ENCODE measurements around the gene DNAJC30.

DNAJC30 gene

DNA sequence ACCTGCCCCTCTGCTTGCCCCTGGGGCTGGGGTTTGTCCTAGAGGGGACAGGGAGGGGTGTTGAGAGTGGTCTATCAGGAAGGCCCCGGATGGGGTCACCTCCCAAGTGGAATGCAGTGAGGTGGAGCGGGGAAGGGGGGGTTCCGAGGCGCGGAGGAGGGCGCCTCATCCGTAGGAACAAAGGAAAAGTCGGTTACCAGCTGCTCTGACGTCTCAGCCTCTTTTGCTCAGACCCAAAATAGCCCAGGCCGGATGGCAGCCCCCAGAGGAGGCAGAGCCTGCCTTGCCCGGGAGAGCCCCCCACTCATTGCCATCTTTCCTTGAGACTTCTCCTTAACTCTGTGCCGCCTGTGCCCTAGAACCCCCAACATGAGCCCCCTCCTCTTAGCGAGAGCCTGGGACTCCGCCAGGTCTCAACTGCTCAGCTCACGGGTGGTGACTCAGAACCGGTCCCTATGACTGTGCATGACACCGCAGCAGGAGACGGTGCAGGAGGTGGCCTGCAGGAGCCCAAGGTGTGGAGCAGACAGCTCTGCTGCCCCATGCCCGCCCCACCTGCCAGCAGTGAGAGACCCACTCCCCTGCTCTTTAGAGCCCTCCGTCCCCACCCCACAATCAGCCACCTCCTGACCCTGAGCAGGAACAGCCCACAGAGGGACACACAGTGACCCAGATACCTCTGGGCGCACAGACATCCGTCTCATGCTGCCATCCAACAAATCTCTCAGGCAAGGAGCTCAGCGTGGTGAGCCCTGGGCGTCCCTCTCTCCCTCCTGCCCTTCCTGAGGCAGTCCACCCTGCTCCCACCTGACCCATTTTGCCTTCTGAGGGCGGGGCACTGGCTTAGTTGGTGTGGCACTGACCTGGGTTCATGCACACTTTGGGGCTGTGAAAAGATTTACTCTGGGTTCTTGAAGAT, 23.1 kb upstream of the DNAJC30 start:
- DNase-seq (ENCODE audit: low spot score), result no peak
- TF ChIP-seq, protein P1, sequence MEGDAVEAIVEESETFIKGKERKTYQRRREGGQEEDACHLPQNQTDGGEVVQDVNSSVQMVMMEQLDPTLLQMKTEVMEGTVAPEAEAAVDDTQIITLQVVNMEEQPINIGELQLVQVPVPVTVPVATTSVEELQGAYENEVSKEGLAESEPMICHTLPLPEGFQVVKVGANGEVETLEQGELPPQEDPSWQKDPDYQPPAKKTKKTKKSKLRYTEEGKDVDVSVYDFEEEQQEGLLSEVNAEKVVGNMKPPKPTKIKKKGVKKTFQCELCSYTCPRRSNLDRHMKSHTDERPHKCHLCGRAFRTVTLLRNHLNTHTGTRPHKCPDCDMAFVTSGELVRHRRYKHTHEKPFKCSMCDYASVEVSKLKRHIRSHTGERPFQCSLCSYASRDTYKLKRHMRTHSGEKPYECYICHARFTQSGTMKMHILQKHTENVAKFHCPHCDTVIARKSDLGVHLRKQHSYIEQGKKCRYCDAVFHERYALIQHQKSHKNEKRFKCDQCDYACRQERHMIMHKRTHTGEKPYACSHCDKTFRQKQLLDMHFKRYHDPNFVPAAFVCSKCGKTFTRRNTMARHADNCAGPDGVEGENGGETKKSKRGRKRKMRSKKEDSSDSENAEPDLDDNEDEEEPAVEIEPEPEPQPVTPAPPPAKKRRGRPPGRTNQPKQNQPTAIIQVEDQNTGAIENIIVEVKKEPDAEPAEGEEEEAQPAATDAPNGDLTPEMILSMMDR (IDR thresholded peaks at IDR 0.05; ENCODE audit: extremely low read depth, missing control alignments), result no peak

DNA sequence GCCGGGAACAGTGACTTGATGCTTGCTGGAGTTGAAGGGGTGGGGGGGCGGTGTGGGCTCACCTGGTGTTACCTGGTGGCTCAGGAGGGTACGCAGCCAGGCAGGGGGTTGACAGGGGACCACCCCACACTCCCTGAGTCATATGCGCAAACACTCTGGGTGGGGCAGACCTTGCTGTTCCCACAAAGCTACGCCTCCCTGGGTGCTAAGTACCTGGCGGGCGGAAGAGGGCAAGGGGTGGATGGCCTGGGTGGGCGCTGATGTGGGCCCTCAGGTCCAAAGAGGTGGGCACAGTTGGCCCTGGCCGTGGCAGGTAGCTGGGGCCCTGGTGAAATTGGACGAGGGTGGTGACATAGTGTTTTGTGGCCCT, 22.3 kb upstream of the DNAJC30 start:
- DNase-seq (ENCODE audit: low spot score), result no peak
- TF ChIP-seq, protein P1 (IDR thresholded peaks at IDR 0.05; ENCODE audit: extremely low read depth, missing control alignments), result no peak

DNA sequence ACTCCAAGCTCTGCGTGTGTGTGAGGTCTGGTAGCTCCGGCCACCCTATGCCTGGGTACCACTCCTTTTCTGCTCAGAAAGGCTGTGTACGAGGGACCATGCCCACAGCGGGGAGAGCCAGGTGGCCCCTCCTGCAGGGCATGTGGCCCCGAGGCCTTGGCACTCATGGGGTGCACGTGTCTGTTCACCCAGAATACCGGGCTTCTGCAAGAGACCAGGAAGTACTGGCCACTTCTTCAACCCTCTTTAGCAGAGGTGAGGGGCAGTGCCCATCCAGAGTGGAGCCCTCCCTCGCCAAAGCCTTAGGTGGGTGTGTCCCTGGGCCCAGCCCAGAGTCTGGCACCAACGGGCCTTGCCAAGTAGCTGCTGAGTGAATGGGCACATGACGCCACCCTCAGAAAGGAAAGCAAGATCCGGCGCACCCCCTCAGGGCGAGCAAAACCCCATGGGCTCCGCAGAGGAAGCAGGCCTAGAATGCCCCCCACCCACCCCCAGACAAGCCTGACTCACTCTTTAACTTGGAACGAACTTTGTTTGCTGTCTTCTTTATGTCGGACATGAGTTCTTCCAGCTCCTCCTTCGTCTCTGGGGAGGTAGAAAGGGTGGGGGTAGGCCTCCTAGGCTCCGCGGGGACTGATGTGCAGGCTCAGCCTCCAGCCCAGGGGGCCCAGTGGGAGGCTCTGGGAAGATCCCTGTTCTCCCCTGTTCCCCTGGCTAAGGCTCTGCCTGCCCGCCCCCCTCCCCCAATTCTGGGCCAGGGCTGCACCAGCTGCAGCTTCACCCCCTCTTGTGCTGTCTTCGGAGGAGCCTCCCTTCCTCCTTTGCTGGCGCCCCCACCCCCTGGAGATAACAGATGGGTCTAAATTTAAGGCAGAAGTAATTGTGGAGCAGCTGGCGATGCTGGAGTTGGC, 21.6 kb upstream of the DNAJC30 start:
- no peak for DNase-seq (ENCODE audit: low spot score)
- TF ChIP-seq, protein P1 (IDR thresholded peaks at IDR 0.05; ENCODE audit: extremely low read depth, missing control alignments), result no peak

DNA sequence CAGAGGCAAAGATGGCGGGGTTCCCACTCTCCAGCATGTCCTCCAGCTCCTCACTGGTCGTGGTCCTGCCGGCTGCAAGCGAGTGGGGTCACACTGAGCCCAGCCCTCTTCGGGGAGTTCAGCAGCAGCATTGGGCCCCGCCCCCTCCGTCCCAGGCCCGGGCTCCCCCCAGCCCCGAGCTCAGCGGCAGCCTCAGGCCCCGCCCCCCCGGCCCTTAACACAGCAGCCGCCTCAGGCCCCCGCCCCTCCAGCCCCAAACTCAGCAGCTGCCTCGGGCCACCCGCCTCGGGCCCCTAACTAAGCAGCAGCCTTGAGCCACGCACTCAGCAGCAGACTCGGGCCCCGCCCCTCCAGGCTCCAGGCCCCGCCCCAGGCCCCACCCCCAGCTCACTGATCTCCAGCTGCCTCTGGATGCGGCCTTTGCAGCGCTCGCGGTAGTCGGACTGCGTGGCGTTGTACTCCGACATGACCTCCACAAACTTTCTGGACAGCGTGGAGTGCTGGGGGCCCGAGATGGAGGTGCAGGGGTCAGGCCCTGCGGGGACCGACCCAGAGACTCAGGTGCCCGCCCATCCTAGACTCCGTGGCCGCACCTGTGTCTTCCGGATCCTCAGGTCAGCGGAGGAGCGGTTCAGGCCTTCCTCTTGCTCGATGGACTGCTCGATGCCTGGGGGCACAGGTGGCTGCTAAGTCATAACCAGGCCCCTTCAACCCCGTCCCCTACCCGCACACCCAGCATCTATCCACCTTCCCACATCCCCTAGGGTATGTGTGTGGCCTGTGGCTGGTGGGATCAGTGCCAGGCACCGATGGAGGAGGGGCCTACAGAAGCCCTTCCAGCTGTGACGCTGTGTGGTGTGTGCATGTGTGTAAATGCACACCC, 20.7 kb upstream of the DNAJC30 start:
- peak; percentile 75 for DNase-seq (ENCODE audit: low spot score)
- TF ChIP-seq, protein P1 (IDR thresholded peaks at IDR 0.05; ENCODE audit: extremely low read depth, missing control alignments), result no peak

DNA sequence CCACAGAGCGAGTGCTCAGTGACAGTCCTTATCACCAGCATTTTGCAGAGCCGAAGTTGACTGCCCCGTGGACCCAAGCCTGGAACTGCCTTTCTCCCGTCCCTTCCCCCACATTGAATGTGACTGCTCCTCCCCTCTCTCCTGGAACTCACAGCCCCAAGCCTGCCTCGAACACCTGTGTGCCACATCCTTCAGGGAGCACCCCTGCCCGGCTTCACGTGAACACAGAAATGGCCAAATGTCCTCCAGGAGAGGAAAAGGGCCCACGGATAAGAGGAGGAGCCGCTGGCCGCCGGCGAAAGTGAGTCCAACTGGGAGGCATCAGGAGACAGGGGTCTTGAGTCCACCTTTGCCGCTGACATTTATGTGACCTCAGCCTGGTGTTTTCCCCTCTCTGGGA, 20.0 kb upstream of the DNAJC30 start:
- DNase-seq (ENCODE audit: low spot score), result no peak
- TF ChIP-seq, protein P1 (IDR thresholded peaks at IDR 0.05; ENCODE audit: extremely low read depth, missing control alignments), result no peak

DNA sequence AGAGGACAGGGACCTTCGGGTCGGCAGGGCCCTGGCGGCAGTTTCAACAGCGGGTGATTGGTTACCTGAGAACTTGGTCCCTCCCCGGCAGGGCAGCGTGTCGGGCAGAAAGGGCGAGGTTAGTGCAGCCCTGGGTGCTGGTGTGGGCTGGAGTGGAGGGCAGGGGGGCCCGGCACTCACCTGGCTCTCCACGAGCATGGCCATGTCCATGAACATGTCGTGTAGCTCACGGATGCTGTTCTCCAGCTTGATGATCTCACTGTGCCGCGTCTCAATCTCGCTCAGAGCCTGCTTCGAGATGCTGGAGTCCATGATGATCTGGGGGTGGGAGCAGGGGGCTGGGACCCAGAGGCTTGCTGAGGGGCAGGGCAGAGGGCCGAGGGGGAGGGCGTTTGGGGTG, 19.4 kb upstream of the DNAJC30 start:
- DNase-seq (ENCODE audit: low spot score), result no peak
- TF ChIP-seq, protein P1 (IDR thresholded peaks at IDR 0.05; ENCODE audit: extremely low read depth, missing control alignments), result no peak

Data from GM20000 (cell line).